Right cardiac atrium (tissue), 5 donors: ENCODE results near the gene UPB1. TPM values are rescaled to one million over a fixed set of nuclear protein-coding genes. Genes with fewer than 3 reads are reported as not detected.

Source experiments
- ATAC-seq, 2 donors: fragments of 200-7000 bp; cut with Tn5 transposase; one replicate each; pipeline versions ENCODE4 v1.8.0 to v1.9.1; 2020; ENCODE audit warnings: moderate library complexity in 2 of 2, mild to moderate bottlenecking in 1 of 2
- DNase-seq, 3 donors: peaks; one replicate each; pipeline ENCODE4 v3.0.0-alpha.2; 2020
- H3K27ac ChIP-seq: one replicate; pipeline ENCODE4 v1.5.1; 2013; ENCODE audit warnings: mild to moderate bottlenecking, low read length, control low read depth, moderate library complexity
- H3K27me3 ChIP-seq: one replicate; pipeline ENCODE4 v1.6.1; 2013; ENCODE audit not compliant: control insufficient read depth, insufficient read depth
- H3K4me1 ChIP-seq: one replicate; pipeline ENCODE4 v1.6.1; 2013; ENCODE audit warnings: low read length; ENCODE audit not compliant: control insufficient read depth, insufficient read depth
- H3K4me3 ChIP-seq: one replicate; pipeline ENCODE4 v1.5.1; 2013; ENCODE audit warnings: low read length, control low read depth
- H3K9me3 ChIP-seq: one replicate; pipeline ENCODE4 v1.6.1; 2013; ENCODE audit warnings: low read length; ENCODE audit not compliant: control insufficient read depth
- WGBS: extraction: QIAGEN DNeasy Blood & Tissue Kit; methylation state at CpG from one replicate; pipeline ENCODE4 v1.1.7; 2013; 5-methylcytosine and 5-hydroxymethylcytosine counted together
- intact Hi-C, 4 donors: fragments of 100-400 bp; cut with DNase I; formaldehyde crosslinking; loops; one replicate each; pipeline versions ENCODE4 v1.11.0 to v1.14.0; 2022 to 2023
- polyA plus RNA-seq: library from polyadenylated mRNA; stranded (reverse); fragments of 200-250 nt; gene quantifications from one replicate; pipeline ENCODE4 v1.2.3, GENCODE V29; 2013
- total RNA-seq, 4 donors: library from RNA; stranded (reverse); fragmentation: NEBNext Ultra II Directional; extraction: Animal tissue kit (Norgen Biotek cat#: 25700); gene quantifications; one replicate each; pipeline ENCODE4 v1.2.1, GENCODE V29; 2021
- donor health status: healthy with polysubstance abuse.
- donor health status: DM: no; HTN: yes; CAD: no.
- donor health status: DM: no; HTN: no; CAD: no.
- donor health status: DM: no; HTN: yes; CAD: no; lungs with severe emphysema.
- donor health status: DM: yes; HTN: yes; CAD: no.

UPB1 gene
- total and polyA plus RNA-seq, 5 donors = 1.8 to 6.6 (median 2.8) TPM

DNA sequence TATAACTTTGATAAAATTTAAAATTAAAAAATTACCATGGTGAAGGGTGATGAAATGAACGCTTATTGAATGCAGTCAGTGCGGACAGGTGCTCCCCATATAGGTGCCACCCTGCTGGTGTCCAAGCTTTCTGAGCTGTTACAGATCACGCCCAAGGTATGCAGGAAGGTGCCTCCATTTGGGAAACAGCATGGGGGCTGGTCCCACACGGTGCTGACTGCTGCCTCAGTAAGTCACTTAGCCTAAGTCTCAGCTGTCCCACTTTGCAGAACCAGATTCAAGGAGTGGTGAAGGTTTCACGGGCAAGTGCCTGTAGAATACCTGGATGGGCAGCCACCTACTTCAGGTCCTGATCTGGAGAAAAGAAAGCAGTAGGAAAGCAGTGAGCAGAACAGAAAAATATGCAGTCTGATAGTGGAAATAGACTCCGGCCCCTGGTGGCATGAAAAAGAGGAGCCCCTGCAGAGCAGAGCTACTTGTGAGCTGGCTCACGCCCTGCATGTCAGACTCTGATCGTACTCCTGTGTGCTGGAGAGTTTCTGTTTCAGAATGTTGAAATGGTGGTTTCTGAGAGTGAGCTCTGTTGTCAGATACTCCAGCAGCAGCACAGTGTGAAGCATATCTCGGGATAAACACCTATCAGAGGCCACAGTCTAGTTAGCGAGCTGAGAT is 34.6 kb upstream of the UPB1 start:
- intact Hi-C loops = no loop called here
- H3K4me1 ChIP-seq = peaks cover 13% of the 10 kb centered on the region
- no peaks in the 10 kb centered on the region for H3K9me3 ChIP-seq
- H3K27ac ChIP-seq = no peak overlapping the region
- ATAC-seq (peak in 1 of 2 donors; percentile 25), DNase-seq (no peak)
- no peaks in the 10 kb centered on the region for H3K27me3 ChIP-seq
- 49% methylated on average over 10 of the region's 10 CpGs for WGBS
- no peak overlapping the region for H3K4me3 ChIP-seq

DNA sequence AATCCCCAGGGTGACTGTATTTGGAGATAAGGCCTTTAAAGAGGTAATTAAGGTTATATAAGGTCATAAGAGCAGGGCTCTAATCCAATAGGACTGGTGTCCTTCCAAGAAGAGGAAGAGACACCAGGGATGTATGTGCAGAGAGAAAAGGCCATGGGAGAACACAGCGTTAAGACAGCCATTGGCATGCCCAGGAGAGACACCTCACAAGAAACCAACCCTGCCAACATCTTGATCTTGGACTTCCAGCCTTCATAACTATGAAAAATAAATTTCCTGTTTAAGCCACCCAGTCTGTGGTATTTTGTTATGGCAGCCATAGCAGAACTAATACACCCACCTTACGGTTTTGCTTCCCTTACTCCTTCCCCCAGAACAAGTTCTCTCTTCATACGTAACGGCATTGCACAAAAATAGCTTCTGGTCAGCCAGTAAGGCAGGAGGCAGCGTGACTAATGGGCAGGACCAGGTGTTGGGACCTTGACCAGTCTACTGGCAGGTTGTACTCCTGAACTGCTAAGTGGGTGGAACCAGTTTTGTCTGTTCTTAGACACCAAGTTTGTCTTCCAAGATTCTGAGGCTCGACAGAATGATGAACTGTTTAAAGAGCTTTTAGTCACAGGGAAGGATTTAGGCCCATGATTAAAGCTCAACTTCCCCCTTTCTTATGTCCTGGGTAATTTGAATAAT is 31.9 kb upstream of the UPB1 start:
- DNase-seq = no peak
- Histone ChIP-seq H3K4me1 (peaks cover 23% of the 10 kb centered on the region), H3K9me3 (no peaks in the 10 kb centered on the region), H3K4me3 (no peak overlapping the region), H3K27ac (no peak overlapping the region), H3K27me3 (no peaks in the 10 kb centered on the region)
- ATAC-seq = no peak
- intact Hi-C loops = no loop called here
- 90% methylated on average over 6 of the region's 6 CpGs for WGBS

DNA sequence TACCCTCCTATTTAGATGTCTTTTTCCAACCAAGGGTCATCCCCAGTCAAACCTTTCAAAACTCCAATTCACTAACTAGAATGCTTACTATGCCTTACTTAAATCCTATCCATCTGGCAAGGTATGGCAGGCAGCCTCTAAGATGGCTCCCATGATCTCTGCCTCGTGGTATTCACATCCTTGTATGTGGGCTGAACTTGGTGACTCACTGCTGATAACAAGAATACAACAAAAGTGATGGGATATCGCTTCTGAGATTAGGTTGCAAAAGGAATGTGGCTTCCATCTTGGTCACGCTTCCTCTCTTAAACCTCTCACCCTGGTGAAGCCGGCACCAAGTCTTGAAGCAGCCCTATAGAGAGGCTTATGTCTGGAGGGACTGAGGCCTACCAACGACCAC is 29.6 kb upstream of the UPB1 start:
- ATAC-seq = peak in 1 of 2 donors; percentile 50

GRCh38 chr22:24465975-24466374 is 29.2 kb upstream of the UPB1 start:
- H3K27me3 ChIP-seq = no peaks in the 10 kb centered on the region
- DNase-seq = no peak
- H3K4me3 ChIP-seq = no peak overlapping the region
- no peak for ATAC-seq
- peaks cover 16% of the 10 kb centered on the region for H3K4me1 ChIP-seq
- intact Hi-C loops = no loop called here
- no peaks in the 10 kb centered on the region for H3K9me3 ChIP-seq
- peak overlapping the region; percentile 37 for H3K27ac ChIP-seq
- WGBS = 99% methylated on average over 3 of the region's 3 CpGs

More for the DNA sequence above, 29.6 kb upstream of the UPB1 start:
- Histone ChIP-seq H3K4me3 (no peak overlapping the region), H3K27me3 (no peaks in the 10 kb centered on the region), H3K9me3 (no peaks in the 10 kb centered on the region), H3K4me1 (peaks cover 19% of the 10 kb centered on the region), H3K27ac (peak overlapping the region; percentile 37)
- no peak for DNase-seq
- 54% methylated on average over 5 of the region's 5 CpGs for WGBS
- intact Hi-C loops = no loop called here

DNA sequence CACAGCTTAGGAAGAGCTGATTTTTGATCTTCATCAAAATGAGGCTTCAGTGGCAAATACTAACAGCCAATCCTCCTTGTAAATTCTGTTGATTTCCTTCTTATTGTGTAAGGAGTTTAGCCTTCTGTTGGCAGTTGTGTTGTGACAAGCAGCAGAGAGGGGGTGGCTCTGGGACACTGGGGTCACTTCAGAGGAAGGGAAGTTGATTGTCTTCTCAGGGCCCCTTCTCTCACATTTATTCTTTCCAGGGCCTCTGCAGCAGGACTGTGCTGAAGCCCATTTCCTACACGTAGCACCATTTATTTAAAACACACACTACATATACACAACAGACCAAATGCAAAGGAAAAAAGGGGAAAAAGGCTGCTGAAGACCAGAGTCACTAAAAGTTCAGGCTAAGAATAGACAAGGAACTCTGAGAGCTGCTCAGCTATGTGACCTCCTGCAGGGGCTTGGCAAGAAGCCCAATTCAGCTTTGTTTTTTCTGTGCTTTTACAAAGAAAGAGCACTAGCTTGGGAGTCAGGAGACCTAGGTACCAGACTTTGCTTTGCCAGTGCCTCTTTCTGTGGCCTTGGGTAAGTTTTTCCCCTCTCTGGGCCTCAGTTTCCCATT is 28.3 kb upstream of the UPB1 start:
- ATAC-seq (peak; percentile 44 to 45), DNase-seq (peak in 1 of 3 donors; percentile 23)
- intact Hi-C loops = no loop called here
- no peak overlapping the region for H3K4me3 ChIP-seq
- WGBS = 13% methylated on average over 1 of the region's 1 CpG
- H3K27me3 ChIP-seq = no peaks in the 10 kb centered on the region
- peak overlapping the region; percentile 71 for H3K27ac ChIP-seq
- H3K4me1 ChIP-seq = peaks cover 20% of the 10 kb centered on the region
- no peaks in the 10 kb centered on the region for H3K9me3 ChIP-seq

GRCh38 chr22:24467340-24467739 is 27.8 kb upstream of the UPB1 start:
- ATAC-seq = no peak

DNA sequence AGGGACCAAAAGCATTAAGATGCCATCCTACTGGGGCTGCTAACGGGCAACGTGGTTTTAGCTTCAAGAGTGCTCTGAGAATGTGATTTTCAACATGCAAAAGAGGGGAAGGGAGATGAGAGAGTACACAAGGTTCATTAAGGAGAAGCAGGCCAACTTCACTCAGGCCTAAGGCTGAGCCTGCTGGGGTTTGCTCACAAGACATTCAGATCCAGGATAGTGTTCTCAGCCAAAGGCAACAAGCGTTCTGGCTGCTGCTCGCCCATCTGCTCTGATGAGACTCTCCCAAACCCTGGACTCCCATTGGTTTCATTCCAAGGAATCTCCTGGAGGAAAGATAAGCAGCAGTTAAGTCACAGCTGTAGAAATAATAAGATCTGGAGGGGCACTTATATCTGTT is 23.6 kb upstream of the UPB1 start:
- intact Hi-C loops = loop anchor here in 1 of 4 donors (10.0 kb wide), 1 partner anchor 47 kb away; the partner anchor contains the start of gene ADORA2A
- peak overlapping the region; percentile 71 for H3K27ac ChIP-seq
- DNase-seq (peak; percentile 80 to 92 (median 87)), ATAC-seq (peak; percentile 96)
- H3K9me3 ChIP-seq = no peaks in the 10 kb centered on the region
- H3K4me3 ChIP-seq = no peak overlapping the region
- peaks cover 14% of the 10 kb centered on the region for H3K4me1 ChIP-seq
- 35% methylated on average over 4 of the region's 4 CpGs for WGBS
- no peaks in the 10 kb centered on the region for H3K27me3 ChIP-seq

More at GRCh38 chr22:24467340-24467739, 27.8 kb upstream of the UPB1 start:
- 65% methylated on average over 2 of the region's 2 CpGs for WGBS
- no peak for DNase-seq
- Histone ChIP-seq H3K27me3 (no peaks in the 10 kb centered on the region), H3K4me3 (no peak overlapping the region), H3K4me1 (peaks cover 24% of the 10 kb centered on the region), H3K27ac (no peak overlapping the region), H3K9me3 (no peaks in the 10 kb centered on the region)
- intact Hi-C loops = no loop called here

DNA sequence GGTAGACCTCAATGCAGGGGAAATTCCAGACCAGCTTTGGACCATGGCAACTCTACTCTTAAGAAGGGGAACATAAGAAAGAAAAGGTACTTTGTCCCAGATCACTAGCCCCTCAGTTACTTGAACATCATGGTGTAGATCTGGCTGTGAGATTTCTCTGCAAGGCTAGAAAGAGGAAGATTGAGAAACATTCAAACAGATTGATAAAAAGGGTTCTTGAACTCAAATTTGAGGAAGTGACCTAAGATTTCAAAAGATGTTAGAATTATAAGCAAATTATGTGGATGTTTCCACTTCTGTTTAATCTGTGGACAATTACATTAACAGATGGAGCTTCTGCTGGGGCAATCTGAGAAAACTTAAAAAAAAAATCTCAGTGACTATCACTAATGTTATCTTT is 21.8 kb upstream of the UPB1 start:
- Histone ChIP-seq H3K9me3 (no peaks in the 10 kb centered on the region), H3K4me1 (peaks cover 8% of the 10 kb centered on the region), H3K4me3 (no peak overlapping the region), H3K27ac (no peak overlapping the region), H3K27me3 (no peaks in the 10 kb centered on the region)
- ATAC-seq = no peak
- DNase-seq = no peak
- intact Hi-C loops = loop anchor here in 1 of 4 donors (10.0 kb wide), 1 partner anchor 48 kb away; the partner anchor contains the start of gene ADORA2A

DNA sequence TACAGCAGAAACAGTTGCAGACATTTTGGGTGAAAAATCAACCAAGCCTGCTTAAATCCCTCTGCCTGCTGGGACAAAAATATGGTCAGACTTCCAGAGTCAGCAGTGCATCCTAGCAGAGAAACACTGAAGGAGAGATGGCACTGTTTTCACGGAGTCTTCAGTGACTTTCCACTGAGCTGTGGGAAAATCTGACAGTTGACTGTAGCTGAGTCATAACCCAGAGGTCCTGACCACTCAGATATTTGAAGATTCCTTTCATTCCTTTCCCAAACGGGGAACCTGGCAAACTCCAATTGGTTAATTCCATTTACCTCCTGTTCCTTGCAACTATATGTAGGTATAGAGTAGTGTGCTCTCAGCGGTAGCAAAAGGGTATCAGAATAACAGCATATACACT is 20.9 kb upstream of the UPB1 start:
- ATAC-seq (peak in 1 of 2 donors; percentile 48), DNase-seq (no peak)
- 40% methylated on average over 3 of the region's 3 CpGs for WGBS
- H3K4me1 ChIP-seq = peaks cover 8% of the 10 kb centered on the region
- no peak overlapping the region for H3K27ac ChIP-seq
- H3K9me3 ChIP-seq = no peaks in the 10 kb centered on the region
- H3K27me3 ChIP-seq = no peaks in the 10 kb centered on the region
- intact Hi-C loops = loop anchor here in 1 of 4 donors (10.0 kb wide), 1 partner anchor 49 kb away; the partner anchor contains the start of gene ADORA2A
- H3K4me3 ChIP-seq = no peak overlapping the region

DNA sequence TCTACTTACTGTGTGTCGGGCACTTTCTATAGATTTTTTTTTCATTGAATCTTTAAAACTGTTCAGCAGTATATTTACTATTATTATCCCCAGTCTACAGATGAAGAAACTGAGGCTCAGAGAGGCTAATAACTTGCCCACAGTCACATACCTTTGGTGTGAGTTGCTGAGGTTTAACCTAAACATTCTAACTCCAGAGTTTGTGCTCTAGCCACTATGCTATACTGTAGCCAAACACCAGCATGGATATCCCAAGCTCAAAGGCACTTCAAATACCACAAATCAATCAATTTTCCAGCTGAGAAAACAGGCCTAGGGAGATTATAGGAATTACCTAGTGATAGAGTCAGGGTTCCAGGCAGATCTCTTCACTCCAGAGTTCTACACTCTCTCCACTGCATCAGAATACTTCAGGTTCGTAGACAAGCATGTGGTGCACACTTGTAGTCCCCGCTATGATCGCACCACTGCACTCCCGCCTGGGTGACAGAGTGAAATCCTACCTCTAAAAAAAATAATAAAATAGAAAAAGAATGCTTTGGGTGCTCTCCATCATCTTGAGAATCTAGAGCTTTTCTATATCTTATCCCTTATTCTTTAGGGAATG is 20.4 kb upstream of the UPB1 start:
- H3K27me3 ChIP-seq = no peaks in the 10 kb centered on the region

DNA sequence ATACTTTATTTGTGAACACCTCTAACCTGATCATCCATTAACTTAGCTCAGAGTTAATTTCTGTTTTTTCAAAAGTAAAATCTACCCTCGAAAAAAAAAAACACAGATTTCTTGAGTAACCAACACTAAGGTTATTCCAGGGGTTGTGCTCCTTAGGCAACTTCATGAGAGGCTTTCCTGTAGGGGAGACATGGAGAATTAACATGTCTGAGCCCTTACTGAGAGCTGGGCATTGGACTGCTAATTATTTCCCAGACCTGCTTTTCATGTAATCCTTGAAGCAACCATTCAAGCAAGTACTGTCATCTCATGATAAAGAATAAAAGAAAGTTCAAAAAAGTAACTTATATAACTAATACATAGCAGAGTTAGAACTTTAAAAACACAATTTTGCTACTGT is 13.5 kb upstream of the UPB1 start:
- Histone ChIP-seq H3K4me3 (no peak overlapping the region), H3K4me1 (peaks cover 8% of the 10 kb centered on the region), H3K27ac (no peak overlapping the region), H3K9me3 (no peaks in the 10 kb centered on the region), H3K27me3 (no peaks in the 10 kb centered on the region)
- no peak for ATAC-seq
- intact Hi-C loops = no loop called here
- 70% methylated on average over 1 of the region's 1 CpG for WGBS
- DNase-seq = no peak

More for the DNA sequence above, 20.4 kb upstream of the UPB1 start:
- DNase-seq (no peak), ATAC-seq (no peak)
- WGBS = 71% methylated on average over 5 of the region's 5 CpGs
- peaks cover 8% of the 10 kb centered on the region for H3K4me1 ChIP-seq
- intact Hi-C loops = loop anchor here in 1 of 4 donors (10.0 kb wide), 1 partner anchor 50 kb away; the partner anchor contains the start of gene ADORA2A
- no peaks in the 10 kb centered on the region for H3K9me3 ChIP-seq
- H3K4me3 ChIP-seq = no peak overlapping the region
- no peak overlapping the region for H3K27ac ChIP-seq
